ENCODE measurements around the gene KLK5. TPM values are rescaled to one million over a fixed set of nuclear protein-coding genes. Genes with fewer than 3 reads are reported as not detected.

Gene KLK5
- total RNA-seq, 2 experiments from 2014 or later = not detected

DNA sequence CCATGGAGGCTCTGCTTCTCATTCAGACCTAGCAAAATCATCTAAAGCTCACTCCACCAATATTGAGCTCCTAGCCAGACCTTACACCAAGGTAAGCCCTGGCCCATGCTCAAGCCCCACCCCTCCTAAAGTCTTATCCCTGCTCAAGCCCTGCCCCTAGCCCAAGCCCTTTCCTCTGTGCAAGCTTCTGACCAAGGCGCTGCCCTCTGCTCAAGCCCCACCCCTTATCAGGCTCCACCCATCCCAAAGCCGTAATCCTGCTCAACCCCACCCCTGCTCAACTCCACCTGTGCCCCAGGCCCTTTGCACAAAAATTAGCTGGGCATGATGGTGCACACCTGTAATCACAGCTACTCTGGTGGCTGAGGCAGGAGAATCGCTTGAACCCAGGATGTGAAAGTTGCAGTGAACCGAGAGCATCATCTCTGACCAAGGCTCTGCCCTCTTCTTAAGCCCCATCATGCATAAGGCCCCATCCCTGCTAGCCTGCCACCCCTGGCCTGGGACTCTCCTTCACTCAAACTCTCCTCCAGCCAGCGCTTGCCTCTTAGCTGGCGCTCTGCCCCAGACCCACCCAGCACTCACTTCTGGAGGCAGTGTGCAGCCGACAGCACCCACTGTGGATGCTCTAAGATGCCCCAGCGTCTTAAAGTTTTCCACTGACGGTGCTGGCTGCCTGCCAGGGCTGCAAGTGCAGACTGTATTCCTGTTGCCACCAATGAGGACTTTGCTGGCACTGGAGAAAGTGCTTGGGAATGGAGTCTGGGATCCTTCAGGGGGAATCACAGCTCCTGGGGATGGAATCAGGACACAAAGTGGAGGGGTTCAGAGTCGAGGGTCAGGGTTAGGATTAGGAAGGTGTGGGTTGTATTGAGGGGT lies 58.1 kb downstream of the KLK5 start:
- POLR2A ChIA-PET = no interaction called here
- peaks cover 4 to 21% of the 10 kb centered on the region in 2 experiments for H3K9me3 ChIP-seq (ENCODE audit: control insufficient read depth in 1 of 2, insufficient read depth in 1 of 2, low read length in 2 of 2)
- TF ChIP-seq, protein P1, sequence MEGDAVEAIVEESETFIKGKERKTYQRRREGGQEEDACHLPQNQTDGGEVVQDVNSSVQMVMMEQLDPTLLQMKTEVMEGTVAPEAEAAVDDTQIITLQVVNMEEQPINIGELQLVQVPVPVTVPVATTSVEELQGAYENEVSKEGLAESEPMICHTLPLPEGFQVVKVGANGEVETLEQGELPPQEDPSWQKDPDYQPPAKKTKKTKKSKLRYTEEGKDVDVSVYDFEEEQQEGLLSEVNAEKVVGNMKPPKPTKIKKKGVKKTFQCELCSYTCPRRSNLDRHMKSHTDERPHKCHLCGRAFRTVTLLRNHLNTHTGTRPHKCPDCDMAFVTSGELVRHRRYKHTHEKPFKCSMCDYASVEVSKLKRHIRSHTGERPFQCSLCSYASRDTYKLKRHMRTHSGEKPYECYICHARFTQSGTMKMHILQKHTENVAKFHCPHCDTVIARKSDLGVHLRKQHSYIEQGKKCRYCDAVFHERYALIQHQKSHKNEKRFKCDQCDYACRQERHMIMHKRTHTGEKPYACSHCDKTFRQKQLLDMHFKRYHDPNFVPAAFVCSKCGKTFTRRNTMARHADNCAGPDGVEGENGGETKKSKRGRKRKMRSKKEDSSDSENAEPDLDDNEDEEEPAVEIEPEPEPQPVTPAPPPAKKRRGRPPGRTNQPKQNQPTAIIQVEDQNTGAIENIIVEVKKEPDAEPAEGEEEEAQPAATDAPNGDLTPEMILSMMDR (IDR thresholded peaks at IDR 0.05) = no peak
- peaks cover 2 to 4% of the 10 kb centered on the region in 2 experiments for H3K27me3 ChIP-seq (ENCODE audit: control insufficient read depth in 1 of 2, insufficient read depth in 2 of 2, low read length in 2 of 2)
- Mint-ChIP-seq H3K27ac (no peak overlapping the region), H3K36me3 (ENCODE audit: low read depth) (no peaks in the 10 kb centered on the region), H3K4me3 (no peak overlapping the region), H3K4me1 (ENCODE audit: low read depth) (no peaks in the 10 kb centered on the region), H3K27me3 (peaks cover 49% of the 10 kb centered on the region), H3K9me3 (no peaks in the 10 kb centered on the region)
- no peaks in the 10 kb centered on the region for H3K36me3 ChIP-seq (ENCODE audit: insufficient read depth, low read length)
- intact Hi-C loops (cut with DNase I, micrococcal nuclease) = no loop called here
- DNase-seq = no peak
- no peaks in the 10 kb centered on the region for H3K4me1 ChIP-seq (ENCODE audit: insufficient read depth, low read length)
- ATAC-seq (ENCODE audit: poor library complexity) = no peak
- H3K4me3 ChIP-seq (ENCODE audit: low read length) = no peak overlapping the region
- H3K27ac ChIP-seq (ENCODE audit: low read depth in 1 of 2, low read length in 2 of 2) = no peak overlapping the region
- CTCF ChIA-PET = no interaction called here

Other genes starting within 250 kb of the KLK5 start
- gene SHANK1, start 233.2 kb downstream of the KLK5 start, total RNA-seq = not detected
- gene CLEC11A, start 229.7 kb downstream of the KLK5 start, total RNA-seq = 1 to 10 TPM; 3.1 to 3.3 TPM
- not detected for gene GPR32, start 182.6 kb downstream of the KLK5 start, total RNA-seq
- not detected for gene ACP4, start 162.6 kb downstream of the KLK5 start, total RNA-seq
- gene KLK1, start 129.3 kb downstream of the KLK5 start, total RNA-seq = not detected
- gene KLK15, start 119.5 kb downstream of the KLK5 start, total RNA-seq = not detected
- gene KLK3, start 98.1 kb downstream of the KLK5 start, total RNA-seq = not detected
- not detected for gene KLK2, start 79.6 kb downstream of the KLK5 start, total RNA-seq
- gene KLK4, start 41.6 kb downstream of the KLK5 start, total RNA-seq = not detected
- not detected for gene KLK6, start 16.6 kb upstream of the KLK5 start, total RNA-seq
- gene KLK7, start 30.9 kb upstream of the KLK5 start, total RNA-seq = not detected
- not detected for gene KLK8, start 48.6 kb upstream of the KLK5 start, total RNA-seq
- not detected for gene KLK10, start 66.7 kb upstream of the KLK5 start, total RNA-seq
- not detected for gene KLK11, start 73.6 kb upstream of the KLK5 start, total RNA-seq
- gene KLK12, start 82.0 kb upstream of the KLK5 start, total RNA-seq = not detected
- not detected for gene KLK13, start 112.1 kb upstream of the KLK5 start, total RNA-seq
- gene KLK14, start 129.8 kb upstream of the KLK5 start, total RNA-seq = under 1 TPM in 1 of 2 experiments, not detected in 1; 0.22 TPM
- 1 to 10 TPM; 1.4 to 1.6 TPM for gene CTU1, start 155.4 kb upstream of the KLK5 start, total RNA-seq
- under 1 TPM; 0.36 to 0.59 TPM for gene SIGLEC9, start 171.9 kb upstream of the KLK5 start, total RNA-seq
- under 1 TPM in 1 of 2 experiments, not detected in 1; 0.20 TPM for gene SIGLEC7, start 189.3 kb upstream of the KLK5 start, total RNA-seq

Data from CD4-positive, alpha-beta T cell (primary cell).